PC-3 (cell line): ENCODE data around the gene PRR13. TPM values are rescaled to one million over a fixed set of nuclear protein-coding genes. Genes with fewer than 3 reads are reported as not detected.
"Not testable (repeated sequence)": the region's sequence is repeated elsewhere in the genome, so short reads cannot be mapped to it uniquely, and the experiment has no call there.

ENCODE experiments used
- ATAC-seq: fragments of 200-7000 bp; cut with Tn5 transposase; 2 replicates; pipeline ENCODE4 v1.9.1; 2020; ENCODE audit warnings: mild to moderate bottlenecking, moderate library complexity
- BruUV-seq: library from RNA; stranded (reverse); fragments of 400-500 nt; replicated peaks from 2 replicates; lab custom pipeline; 2021; lab: Mats Ljungman, UMichigan
- CTCF ChIA-PET: fragments of 300-600 bp; sonication (Branson Sonifier 250); formaldehyde crosslinking; loops from one replicate; lab custom pipeline; 2022; ENCODE audit warnings: antibody characterized with exemption; lab: Charles Lee
- POLR2A ChIA-PET: fragments of 300-600 bp; sonication (Branson Sonifier 250); formaldehyde crosslinking; loops from one replicate; lab custom pipeline; 2022; ENCODE audit warnings: antibody characterized with exemption; ENCODE audit not compliant: unreplicated experiment; lab: Charles Lee
- DNase-seq: peaks from one replicate; pipeline ENCODE4 v3.0.0-alpha.2; 2015
- H2AFZ ChIP-seq: fragments of 300-600 bp; sonication (generic); 2 replicates; pipeline ENCODE4 v1.6.0; 2016; ENCODE audit warnings: antibody characterized with exemption, low read length
- H3F3A ChIP-seq: fragments of 300-600 bp; sonication (generic); one replicate; pipeline ENCODE4 v1.6.0; 2017; ENCODE audit warnings: antibody characterized with exemption, low read length, control low read depth, mild to moderate bottlenecking; ENCODE audit not compliant: unreplicated experiment
- H3K27ac ChIP-seq: fragments of 300-600 bp; sonication (generic); 2 replicates; pipeline ENCODE4 v1.5.1; 2016; ENCODE audit warnings: mild to moderate bottlenecking, low read length
- H3K27me3 ChIP-seq: fragments of 300-600 bp; sonication (generic); 2 replicates; pipeline ENCODE4 v1.6.1; 2016; ENCODE audit warnings: low read length, mixed read lengths
- H3K36me3 ChIP-seq: fragments of 300-600 bp; sonication (generic); 2 replicates; pipeline ENCODE4 v1.6.1; 2016; ENCODE audit warnings: low read depth, mixed run types, low read length, mixed read lengths
- H3K4me1 ChIP-seq: fragments of 300-600 bp; sonication (generic); 2 replicates; pipeline ENCODE4 v1.5.1; 2016; ENCODE audit warnings: low read length; ENCODE audit not compliant: insufficient read depth
- H3K4me2 ChIP-seq: fragments of 300-600 bp; sonication (generic); 2 replicates; pipeline ENCODE4 v1.6.0; 2016; ENCODE audit warnings: low read length
- H3K4me3 ChIP-seq: fragments of 300-600 bp; sonication (generic); 2 replicates; pipeline ENCODE4 v1.5.1; 2016; ENCODE audit warnings: mild to moderate bottlenecking, low read length, mixed read lengths
- H3K79me2 ChIP-seq: fragments of 300-600 bp; sonication (generic); 2 replicates; pipeline ENCODE4 v1.6.1; 2017; ENCODE audit warnings: low read length, mixed read lengths
- H3K9ac ChIP-seq: fragments of 300-600 bp; sonication (generic); 2 replicates; pipeline ENCODE4 v1.6.0; 2016; ENCODE audit warnings: mild to moderate bottlenecking, low read length
- H3K9me2 ChIP-seq: fragments of 300-600 bp; sonication (generic); replicated peaks from 2 replicates; pipeline ENCODE4 v1.6.1; 2016; ENCODE audit warnings: mixed run types, low read length, mixed read lengths
- H3K9me3 ChIP-seq: fragments of 300-600 bp; sonication (generic); 2 replicates; pipeline ENCODE4 v1.6.1; 2016; ENCODE audit warnings: low read length, mixed read lengths
- H4K20me1 ChIP-seq: fragments of 300-600 bp; sonication (generic); 2 replicates; pipeline ENCODE4 v1.6.1; 2016; ENCODE audit warnings: low read length, mixed read lengths
- EZH2 ChIP-seq: fragments of 300-600 bp; sonication (generic); IDR thresholded peaks from one replicate; pipeline ENCODE4 v1.6.1; 2017; ENCODE audit warnings: antibody characterized with exemption, mild to moderate bottlenecking, low read length; ENCODE audit not compliant: unreplicated experiment
- EZH2phosphoT487 ChIP-seq: fragments of 300-600 bp; sonication (generic); IDR thresholded peaks from 2 replicates; pipeline ENCODE4 v1.6.1; 2018; ENCODE audit warnings: mild to moderate bottlenecking, antibody characterized with exemption, low read length, borderline replicate concordance
- intact Hi-C: fragments of 100-400 bp; cut with micrococcal nuclease; formaldehyde crosslinking; loops from 2 replicates; pipeline ENCODE4 v1.9.0; 2023
- total RNA-seq: library from RNA; depleted of rRNA; stranded (reverse); fragments of >200 nt; gene quantifications from 2 replicates; pipeline ENCODE4 v1.2.3, GENCODE V29; 2014
- TF ChIP-seq, protein P1 (sequence below): fragments of 300-600 bp; sonication (generic); conservative IDR thresholded peaks from 2 replicates; pipeline ENCODE4 v1.5.1; 2017; ENCODE audit warnings: antibody characterized with exemption, low read depth, mild to moderate bottlenecking, low read length

PRR13 gene
- total RNA-seq, 1 experiment from 2014 or later: 54.2 TPM

DNA sequence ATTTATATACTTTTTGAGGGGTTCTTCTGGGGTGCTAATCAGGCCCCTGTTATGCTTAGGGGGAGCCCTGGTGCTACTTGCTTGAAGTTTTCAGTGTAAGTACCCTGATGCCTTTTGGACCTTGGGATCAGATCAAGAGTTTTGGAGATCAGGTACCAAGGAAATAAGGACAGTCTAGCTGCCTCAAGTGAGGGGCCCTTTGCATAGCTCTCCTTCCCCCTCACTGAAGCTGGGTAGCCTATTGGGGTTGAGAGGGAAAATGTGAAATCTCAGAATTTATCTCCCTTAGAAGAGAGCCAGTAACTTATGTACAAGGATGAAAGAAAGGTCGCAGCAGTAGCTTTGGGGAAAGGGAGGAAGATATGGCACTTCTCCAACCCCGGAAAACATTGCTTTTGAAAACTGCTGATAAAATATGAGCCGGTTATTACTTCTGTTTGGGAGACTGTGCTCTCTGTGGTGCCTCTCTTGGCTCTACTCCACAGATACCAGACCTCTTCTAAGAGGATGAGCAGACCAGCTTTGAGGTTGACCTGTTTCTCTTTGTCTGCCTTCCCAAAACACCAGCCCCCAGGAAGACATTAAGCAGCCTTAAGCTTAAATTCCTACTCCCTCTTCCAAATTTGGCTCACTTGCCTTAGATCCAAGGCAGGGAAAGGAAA, 26.6 kb upstream of the PRR13 start:
- H4K20me1 ChIP-seq: no peaks in the 10 kb centered on the region
- TF ChIP-seq EZH2phosphoT487 (no peak), EZH2 (no peak)
- TF ChIP-seq, protein P1, sequence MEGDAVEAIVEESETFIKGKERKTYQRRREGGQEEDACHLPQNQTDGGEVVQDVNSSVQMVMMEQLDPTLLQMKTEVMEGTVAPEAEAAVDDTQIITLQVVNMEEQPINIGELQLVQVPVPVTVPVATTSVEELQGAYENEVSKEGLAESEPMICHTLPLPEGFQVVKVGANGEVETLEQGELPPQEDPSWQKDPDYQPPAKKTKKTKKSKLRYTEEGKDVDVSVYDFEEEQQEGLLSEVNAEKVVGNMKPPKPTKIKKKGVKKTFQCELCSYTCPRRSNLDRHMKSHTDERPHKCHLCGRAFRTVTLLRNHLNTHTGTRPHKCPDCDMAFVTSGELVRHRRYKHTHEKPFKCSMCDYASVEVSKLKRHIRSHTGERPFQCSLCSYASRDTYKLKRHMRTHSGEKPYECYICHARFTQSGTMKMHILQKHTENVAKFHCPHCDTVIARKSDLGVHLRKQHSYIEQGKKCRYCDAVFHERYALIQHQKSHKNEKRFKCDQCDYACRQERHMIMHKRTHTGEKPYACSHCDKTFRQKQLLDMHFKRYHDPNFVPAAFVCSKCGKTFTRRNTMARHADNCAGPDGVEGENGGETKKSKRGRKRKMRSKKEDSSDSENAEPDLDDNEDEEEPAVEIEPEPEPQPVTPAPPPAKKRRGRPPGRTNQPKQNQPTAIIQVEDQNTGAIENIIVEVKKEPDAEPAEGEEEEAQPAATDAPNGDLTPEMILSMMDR: no peak
- no TSS peak for BruUV-seq
- peaks cover 5% of the 10 kb centered on the region; the same call in 1 of the 2 replicates for H3K4me1 ChIP-seq
- no peak overlapping the region for H2AFZ ChIP-seq
- POLR2A ChIA-PET: interaction anchor here (0.7 kb wide), 1 partner anchor 35 kb away, joined by 4 read pairs; no protein-coding TSS in a partner anchor
- H3K79me2 ChIP-seq: no peaks in the 10 kb centered on the region
- no peak overlapping the region for H3K4me2 ChIP-seq
- CTCF ChIA-PET: no interaction called here
- intact Hi-C loops: no loop called here
- no peaks in the 10 kb centered on the region for H3F3A ChIP-seq
- H3K4me3 ChIP-seq: no peak overlapping the region
- ATAC-seq: peak; percentile 14; the same call in 1 of the 2 replicates
- peaks cover 28% of the 10 kb centered on the region for H3K36me3 ChIP-seq
- DNase-seq: no peak
- no peaks in the 10 kb centered on the region for H3K9me2 ChIP-seq
- no peaks in the 10 kb centered on the region for H3K27me3 ChIP-seq
- H3K27ac ChIP-seq: no peak overlapping the region
- H3K9me3 ChIP-seq: no peaks in the 10 kb centered on the region
- H3K9ac ChIP-seq: no peak overlapping the region

DNA sequence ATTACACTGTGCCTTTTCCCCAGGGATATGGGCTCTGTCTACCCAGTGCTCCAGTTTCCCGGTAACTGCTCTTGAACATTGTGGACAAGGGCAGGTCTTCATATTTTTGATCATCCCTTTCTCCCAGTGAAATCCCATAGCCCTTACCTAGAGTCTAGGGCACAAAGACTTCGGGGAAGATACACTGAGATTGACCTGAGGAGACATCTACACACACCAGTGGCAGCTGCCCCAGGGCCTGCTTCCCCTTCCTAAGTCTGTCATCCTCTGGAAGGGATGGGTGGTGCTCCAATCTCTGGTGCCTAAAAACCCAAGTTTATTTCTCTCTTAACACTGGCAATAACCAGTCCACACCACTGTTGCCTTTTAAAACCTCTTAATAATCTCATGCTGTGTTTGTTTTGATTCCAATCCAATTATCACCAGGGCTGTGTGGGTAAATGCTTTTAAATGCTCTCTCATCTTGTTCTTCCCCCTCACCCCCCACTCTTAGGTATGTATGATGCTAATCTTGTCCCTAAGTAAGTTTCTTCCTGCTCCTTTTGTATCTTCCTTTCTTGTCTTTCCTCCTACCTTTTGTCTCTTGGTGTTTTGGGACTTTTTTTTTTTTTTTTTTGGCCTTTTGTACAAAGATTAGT, 25.7 kb upstream of the PRR13 start:
- H3K9me3 ChIP-seq, H3K4me1 ChIP-seq, H3K27me3 ChIP-seq, H3K4me2 ChIP-seq, H3K4me3 ChIP-seq, BruUV-seq, H3K9me2 ChIP-seq, H2AFZ ChIP-seq, H3K27ac ChIP-seq, H3K79me2 ChIP-seq, intact Hi-C loops, H4K20me1 ChIP-seq, DNase-seq, H3K9ac ChIP-seq, H3F3A ChIP-seq, CTCF ChIA-PET: not testable (repeated sequence)
- peaks cover 25% of the 10 kb centered on the region for H3K36me3 ChIP-seq
- POLR2A ChIA-PET: interaction anchor here (0.7 kb wide), 1 partner anchor 36 kb away, joined by 4 read pairs; no protein-coding TSS in a partner anchor
- ATAC-seq: peak; percentile 44

GRCh38 chr12:53417291-53417816, 24.2 kb upstream of the PRR13 start:
- H2AFZ ChIP-seq, H4K20me1 ChIP-seq, H3K9ac ChIP-seq, CTCF ChIA-PET, H3F3A ChIP-seq, H3K27ac ChIP-seq, H3K4me2 ChIP-seq, H3K9me3 ChIP-seq, DNase-seq, BruUV-seq, H3K79me2 ChIP-seq, H3K4me3 ChIP-seq, ATAC-seq, H3K27me3 ChIP-seq, intact Hi-C loops, H3K9me2 ChIP-seq: not testable (repeated sequence)
- POLR2A ChIA-PET: interaction anchor here (0.7 kb wide), 1 partner anchor 91 kb away, joined by 3 read pairs; no protein-coding TSS in a partner anchor
- H3K4me1 ChIP-seq: peaks cover 14% of the 10 kb centered on the region
- peaks cover 14% of the 10 kb centered on the region for H3K36me3 ChIP-seq
